NCI-H1436 treated with DMSO at 0.1 percent for 48 hours (cell line): ENCODE data around the gene ERN1.
"Not testable (repeated sequence)": the region's sequence is repeated elsewhere in the genome, so short reads cannot be mapped to it uniquely, and the experiment has no call there.

Experiments used
- DNase-seq: peaks from one replicate; lab custom pipeline; 2025; lab: John Stamatoyannopoulos, UW

The ERN1 gene

GRCh38 chr17:64024781-64025731 lies 104.9 kb downstream of the ERN1 start:
- no peak for DNase-seq

GRCh38 chr17:64024215-64024654 lies 105.7 kb downstream of the ERN1 start:
- no peak for DNase-seq

DNA sequence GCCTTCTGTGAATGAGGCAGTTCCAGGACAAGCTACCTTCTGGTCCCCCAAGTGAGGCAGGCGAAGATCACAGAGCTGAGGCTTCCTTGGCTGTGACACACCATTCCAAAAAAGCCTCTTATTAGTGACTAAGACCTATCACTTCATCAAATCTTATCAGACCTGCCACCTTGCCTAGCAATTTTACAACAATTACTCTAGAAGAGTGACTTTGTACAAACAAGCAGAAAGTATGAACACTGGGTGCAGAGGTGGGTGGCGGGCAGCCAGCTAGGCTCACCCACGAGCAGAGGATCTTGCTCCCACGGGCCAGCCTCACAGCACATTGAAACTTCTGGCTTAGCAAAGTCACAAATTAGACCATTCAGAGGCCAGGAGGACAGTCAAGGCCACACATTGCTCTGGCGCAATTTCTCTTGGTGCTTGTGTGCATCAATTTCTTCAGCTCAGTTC lies 107.3 kb downstream of the ERN1 start:
- no peak for DNase-seq

DNA sequence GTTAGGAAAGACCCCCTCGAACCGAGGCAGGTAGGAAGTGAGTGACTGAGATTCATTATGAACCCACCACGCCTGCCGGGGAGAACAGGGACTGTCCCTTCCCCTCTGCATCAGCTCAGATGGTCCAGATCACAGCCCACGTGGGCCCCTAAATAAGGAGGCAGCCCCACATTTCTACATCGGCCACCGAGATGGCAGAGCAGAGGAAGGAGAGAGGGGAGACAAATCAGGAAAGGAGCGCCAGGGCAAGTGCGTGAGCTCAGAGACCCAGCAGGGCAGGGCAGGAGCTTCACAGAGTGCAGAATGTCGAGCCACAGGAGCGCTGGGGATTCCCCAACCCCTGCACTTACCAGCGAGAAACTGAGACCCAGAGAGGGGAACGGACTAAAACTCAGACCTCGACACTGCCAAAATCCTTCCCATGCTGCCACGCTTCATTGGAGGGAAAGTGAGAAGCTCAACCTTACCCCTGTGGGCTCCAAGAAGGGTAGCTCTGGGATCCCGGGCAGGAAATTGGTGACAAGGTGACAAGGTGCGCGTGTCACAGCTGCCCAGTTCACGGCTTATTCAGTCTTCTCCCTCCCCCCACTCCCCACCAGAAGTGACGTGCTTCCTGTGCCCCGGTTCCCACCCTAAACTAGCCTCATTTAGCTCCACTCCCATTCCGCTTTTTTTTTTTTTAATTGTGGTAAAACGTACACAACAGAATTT lies 109.7 kb downstream of the ERN1 start, which contains the start of gene ICAM2:
TSS of gene ICAM2 (minus strand) at position 578 of the 711 bp plus-strand sequence. CDS start 13,942 bp downstream, outside the sequence.
- no peak for DNase-seq

DNA sequence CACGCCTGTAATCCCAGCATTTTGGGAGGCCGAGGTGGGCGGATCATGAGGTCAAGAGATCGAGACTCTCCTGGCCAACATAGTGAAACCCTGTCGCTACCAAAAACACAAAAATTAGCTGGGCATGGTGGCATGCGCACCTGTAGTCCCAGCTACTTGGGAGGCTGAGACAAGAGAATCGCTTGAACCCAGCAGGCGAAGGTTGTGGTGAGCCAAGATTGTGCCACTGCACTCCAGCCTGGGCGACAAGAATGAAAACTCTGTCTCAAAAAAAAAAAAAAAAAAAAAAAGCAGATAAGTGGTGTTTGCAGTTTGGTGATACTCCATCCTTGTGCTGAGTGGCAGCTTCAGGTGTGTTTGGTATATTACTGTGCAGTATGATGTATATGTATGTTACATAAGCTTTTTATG lies 110.4 kb downstream of the ERN1 start:
- not testable (repeated sequence) for DNase-seq

DNA sequence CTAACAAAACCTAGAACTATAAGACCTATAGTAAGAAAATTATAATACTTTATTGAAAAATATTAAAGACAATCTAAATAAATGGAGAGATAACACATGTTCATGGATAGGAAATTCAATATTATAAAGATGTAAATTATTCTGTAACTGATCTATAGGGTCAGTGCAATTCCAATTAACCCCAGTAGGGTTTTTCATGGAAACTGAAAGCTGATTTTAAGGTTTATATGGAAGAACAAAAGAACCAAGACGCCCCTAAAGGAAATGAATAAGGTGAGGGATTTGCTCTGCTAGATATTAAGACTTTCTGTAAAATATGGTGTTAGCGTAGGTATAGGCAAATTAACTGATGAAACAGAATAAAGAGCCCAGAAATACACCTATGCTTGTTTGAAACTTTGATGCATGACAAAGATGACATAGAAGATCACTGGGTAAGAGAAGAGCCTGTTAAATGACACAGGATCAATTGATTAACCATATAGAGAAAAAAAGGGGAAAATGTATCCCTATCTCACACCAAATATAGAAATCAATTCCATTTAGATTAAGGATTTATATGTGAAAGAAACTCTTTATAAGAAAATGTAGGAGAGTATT lies 112.5 kb downstream of the ERN1 start:
- DNase-seq = no peak

- no peak for DNase-seq
Observed at GRCh38 chr17:64016974-64017373, 113.0 kb downstream of the ERN1 start.

GRCh38 chr17:64016231-64016784 lies 113.6 kb downstream of the ERN1 start:
- no peak for DNase-seq

DNA sequence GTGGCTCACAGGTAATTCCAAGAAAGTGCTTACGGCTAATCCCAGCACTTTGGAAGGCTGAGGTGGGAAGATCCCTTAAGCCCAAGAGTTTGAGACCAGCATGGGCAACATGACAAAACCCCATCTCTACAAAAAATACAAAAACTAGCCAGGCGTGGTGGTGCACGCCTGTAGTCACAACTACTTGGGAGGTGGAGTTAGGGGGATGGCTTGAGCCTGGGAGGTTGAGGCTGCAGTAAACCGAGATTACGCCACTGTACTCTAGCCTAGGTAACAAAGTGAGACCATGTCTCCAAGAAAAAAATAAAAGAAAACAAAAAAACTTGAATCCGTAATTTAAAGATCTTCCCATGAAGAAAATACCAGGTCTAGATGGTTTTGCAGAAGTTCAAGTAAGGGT lies 114.5 kb downstream of the ERN1 start:
- DNase-seq = no peak

GRCh38 chr17:64009571-64010402 lies 120.2 kb downstream of the ERN1 start:
- no peak for DNase-seq

- DNase-seq = no peak
Observed at GRCh38 chr17:64008830-64009229, 121.1 kb downstream of the ERN1 start.

GRCh38 chr17:64008346-64008745 lies 121.6 kb downstream of the ERN1 start:
- DNase-seq = no peak

DNA sequence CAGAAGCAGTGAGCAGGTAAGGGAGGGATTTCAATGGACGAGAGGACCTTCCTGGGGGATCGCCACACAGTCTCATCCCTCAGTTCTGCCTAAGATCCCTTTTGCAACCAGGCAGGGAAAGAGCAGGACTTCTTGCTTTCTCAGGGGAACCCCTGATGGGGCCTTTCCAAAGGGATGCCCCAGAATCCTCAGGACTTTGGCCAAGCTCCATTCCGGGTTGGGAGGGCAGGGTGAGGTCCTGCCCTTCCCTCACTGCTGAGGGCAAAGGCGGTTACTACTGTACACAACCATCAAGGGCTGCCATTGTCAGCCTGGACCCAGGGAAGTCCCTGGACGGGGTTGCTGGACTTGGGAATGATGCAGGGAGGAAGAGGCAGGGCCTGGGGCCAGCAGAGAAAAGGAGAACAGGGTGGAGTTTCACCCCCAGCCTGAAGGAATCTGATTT lies 122.1 kb downstream of the ERN1 start:
- no peak for DNase-seq

- not testable (repeated sequence) for DNase-seq
Observed at GRCh38 chr17:64007089-64007837, 122.7 kb downstream of the ERN1 start.

DNA sequence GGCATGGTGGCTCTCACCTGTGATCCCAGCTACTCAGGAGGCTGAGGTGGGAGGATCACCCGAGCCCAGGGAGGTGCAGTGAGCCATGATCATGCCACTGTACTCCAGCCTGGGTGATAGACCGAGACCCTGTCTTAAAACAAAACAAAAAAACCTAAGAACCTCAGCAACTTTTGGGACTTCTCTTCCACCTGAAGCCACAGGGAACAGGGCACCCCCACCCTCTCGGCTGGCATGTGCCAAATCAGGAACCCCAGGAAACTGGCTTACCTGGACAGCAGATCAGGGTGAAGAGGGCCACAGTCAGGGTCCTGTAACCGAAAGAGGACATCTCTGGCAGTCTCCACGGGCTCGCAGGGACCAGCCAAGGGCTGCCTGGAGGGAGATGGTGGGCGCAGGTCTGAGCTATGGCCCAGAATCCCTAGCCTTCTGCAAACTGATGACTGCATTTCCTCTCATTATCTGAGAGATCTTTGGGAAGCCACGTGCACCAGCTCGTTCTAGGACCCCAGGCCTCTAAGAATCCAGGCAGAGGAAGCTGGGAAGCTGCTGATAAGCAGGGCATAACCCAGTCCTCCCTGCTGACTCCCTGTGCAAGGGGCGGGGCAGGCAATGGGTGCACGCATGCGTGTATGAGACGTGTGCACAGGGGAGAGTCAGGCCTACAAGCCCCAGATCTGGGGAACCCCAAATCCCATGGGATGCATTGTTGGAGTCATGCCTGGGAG lies 123.4 kb downstream of the ERN1 start:
- no peak for DNase-seq

DNA sequence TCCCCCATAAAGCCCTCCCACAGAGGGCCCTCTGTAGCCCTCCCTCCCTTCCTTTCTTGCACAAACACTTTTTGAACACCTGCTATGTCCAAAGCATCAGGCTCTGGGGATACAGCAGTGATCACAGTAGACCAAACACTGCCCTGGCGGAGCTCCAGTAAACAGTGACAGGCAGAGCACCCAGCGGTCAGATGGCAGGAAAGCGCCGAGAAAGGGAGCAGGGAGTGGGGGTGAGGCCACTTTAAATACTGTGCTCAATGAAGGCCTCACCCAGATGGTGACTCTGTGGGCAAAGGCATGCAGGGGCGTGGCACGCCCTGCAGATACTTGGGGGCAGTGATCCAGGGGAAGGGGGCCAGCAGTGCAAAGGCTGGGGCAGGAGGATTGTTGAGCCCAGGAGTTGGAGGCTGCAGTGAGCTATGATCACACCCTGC lies 124.2 kb downstream of the ERN1 start:
- no peak for DNase-seq

- DNase-seq = no peak
Observed at GRCh38 chr17:64004903-64005733, 124.8 kb downstream of the ERN1 start.

DNA sequence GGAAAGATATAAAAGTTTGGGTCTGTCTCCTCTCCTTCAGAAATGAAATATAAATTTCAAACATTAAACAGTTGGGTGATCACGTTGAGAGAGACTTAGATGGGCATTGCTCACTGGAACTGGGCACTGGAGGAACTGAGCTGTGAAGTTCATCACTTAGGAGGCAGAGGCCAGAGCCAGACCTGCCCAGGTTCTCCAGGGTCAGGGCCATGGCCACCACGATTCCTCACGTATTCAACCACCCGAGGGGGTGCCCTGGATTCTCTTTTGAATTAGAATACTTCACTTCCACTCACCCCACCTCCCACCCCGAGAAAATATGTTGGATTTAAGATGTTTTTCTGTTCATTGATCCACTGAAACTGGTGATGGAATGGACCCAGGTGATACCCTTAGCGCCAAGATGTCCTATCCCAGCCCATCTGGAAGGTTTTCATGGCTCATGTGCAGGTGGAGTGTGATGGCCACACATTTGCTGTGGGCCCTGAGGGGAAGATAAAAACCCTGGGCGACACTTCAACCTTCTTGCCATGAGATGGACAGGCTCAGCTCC lies 125.7 kb downstream of the ERN1 start:
- no peak for DNase-seq
